Neural cell (in vitro differentiated cells): ENCODE data around the gene ORC2. TPM values are rescaled to one million over a fixed set of nuclear protein-coding genes. Genes with fewer than 3 reads are reported as not detected.

Experiments
- H2AFZ ChIP-seq: fragments of 200-600, 300-800 bp; sonication (generic), shearing (Covaris generic); 2 replicates; pipeline ENCODE4 v1.6.0; 2014; ENCODE audit warnings: low read depth, mild to moderate bottlenecking, antibody characterized with exemption, low read length, moderate library complexity
- H3F3A ChIP-seq: fragments of 200-600 bp; shearing (Covaris generic); 2 replicates; pipeline ENCODE4 v1.6.1; 2016; ENCODE audit warnings: mild to moderate bottlenecking, moderate library complexity, mixed read lengths, antibody characterized with exemption, low read length; ENCODE audit not compliant: insufficient read depth, poor library complexity, severe bottlenecking
- H3K27ac ChIP-seq: fragments of 200-600, 300-800 bp; sonication (generic), shearing (Covaris generic); 2 replicates; pipeline ENCODE4 v1.5.1; 2014; ENCODE audit warnings: mild to moderate bottlenecking, low read length, moderate library complexity
- H3K27me3 ChIP-seq: fragments of 300-800, 200-600 bp; sonication (generic), shearing (Covaris generic); 2 replicates; pipeline ENCODE4 v1.6.0; 2014; ENCODE audit warnings: mild to moderate bottlenecking, low read depth, low read length, moderate library complexity; ENCODE audit not compliant: insufficient read depth
- H3K36me3 ChIP-seq: fragments of 300-800, 200-600 bp; sonication (generic), shearing (Covaris generic); 2 replicates; pipeline ENCODE4 v1.5.1; 2014; ENCODE audit warnings: mild to moderate bottlenecking, antibody characterized with exemption, low read length, moderate library complexity; ENCODE audit not compliant: insufficient read depth
- H3K4me2 ChIP-seq: fragments of 300-800, 200-600 bp; sonication (generic), shearing (Covaris generic); 2 replicates; pipeline ENCODE4 v1.6.0; 2014; ENCODE audit warnings: mild to moderate bottlenecking, low read length
- H3K4me3 ChIP-seq: fragments of 300-800, 200-600 bp; sonication (generic), shearing (Covaris generic); 2 replicates; pipeline ENCODE4 v1.5.1; 2014; ENCODE audit warnings: mild to moderate bottlenecking, low read length, moderate library complexity
- H3K79me2 ChIP-seq: fragments of 200-600 bp; shearing (Covaris generic); replicated peaks from 2 replicates; pipeline ENCODE4 v1.6.0; 2014; ENCODE audit warnings: mild to moderate bottlenecking, low read length, moderate library complexity; ENCODE audit not compliant: insufficient read depth
- H3K9ac ChIP-seq: fragments of 300-800, 200-600 bp; sonication (generic), shearing (Covaris generic); 2 replicates; pipeline ENCODE4 v1.6.1; 2016; ENCODE audit warnings: mild to moderate bottlenecking, low read length, mixed read lengths
- H3K9me2 ChIP-seq: fragments of 200-600 bp; shearing (Covaris generic); 2 replicates; pipeline ENCODE4 v1.6.1; 2016; ENCODE audit warnings: mild to moderate bottlenecking, low read length, mixed read lengths; ENCODE audit not compliant: insufficient read depth
- H3K9me3 ChIP-seq: fragments of 200-600, 300-800 bp; sonication (generic), shearing (Covaris generic); 2 replicates; pipeline ENCODE4 v1.6.1; 2016; ENCODE audit warnings: mild to moderate bottlenecking, mixed run types, low read length, moderate library complexity, mixed read lengths
- H4K20me1 ChIP-seq: fragments of 200-600 bp; shearing (Covaris generic); 2 replicates; pipeline ENCODE4 v1.6.1; 2016; ENCODE audit warnings: mild to moderate bottlenecking, mixed run types; ENCODE audit not compliant: insufficient read depth
- CTCF ChIP-seq: fragments of 450-650 bp; IDR thresholded peaks from 2 replicates; pipeline ENCODE4 v1.5.1; 2014; ENCODE audit warnings: antibody characterized with exemption, mild to moderate bottlenecking, moderate library complexity; ENCODE audit not compliant: poor library complexity, severe bottlenecking
- EP300 ChIP-seq: fragments of 450-650 bp; conservative IDR thresholded peaks from 2 replicates; pipeline ENCODE4 v1.6.1; 2014; ENCODE audit warnings: antibody characterized with exemption, mild to moderate bottlenecking, moderate library complexity; ENCODE audit not compliant: poor library complexity, severe bottlenecking
- EZH2 ChIP-seq: fragments of 200-600, 300-800 bp; shearing (Covaris generic), sonication (generic); IDR thresholded peaks from 2 replicates; pipeline ENCODE4 v1.6.1; 2014; ENCODE audit warnings: antibody characterized with exemption, low read length, borderline replicate concordance, mild to moderate bottlenecking; ENCODE audit not compliant: insufficient read depth, poor library complexity, severe bottlenecking
- MXI1 ChIP-seq: fragments of 450-650 bp; conservative IDR thresholded peaks from 2 replicates; pipeline ENCODE4 v1.6.1; 2014; ENCODE audit warnings: antibody characterized with exemption, mild to moderate bottlenecking; ENCODE audit not compliant: poor library complexity, severe bottlenecking
- POLR2AphosphoS5 ChIP-seq: IDR thresholded peaks from 2 replicates; pipeline ENCODE4 v1.6.1; 2012
- RAD21 ChIP-seq: fragments of 450-650 bp; conservative IDR thresholded peaks from 2 replicates; pipeline ENCODE4 v1.6.1; 2014; ENCODE audit warnings: antibody characterized with exemption, mild to moderate bottlenecking, moderate library complexity
- REST ChIP-seq: IDR thresholded peaks from 2 replicates; pipeline ENCODE4 v1.6.1; 2012; ENCODE audit warnings: borderline replicate concordance
- SMC3 ChIP-seq: fragments of 450-650 bp; conservative IDR thresholded peaks from 2 replicates; pipeline ENCODE4 v1.6.1; 2014; ENCODE audit warnings: antibody characterized with exemption, mild to moderate bottlenecking, moderate library complexity; ENCODE audit not compliant: poor library complexity
- TAF1 ChIP-seq: IDR thresholded peaks from 2 replicates; pipeline ENCODE4 v1.6.1; 2012; ENCODE audit warnings: low read depth
- polyA plus RNA-seq: library from polyadenylated mRNA; depleted of rRNA; stranded (reverse); fragments of >200 nt; gene quantifications from 2 replicates; pipeline ENCODE4 v1.2.3, GENCODE V29; 2014

The ORC2 gene
- polyA plus RNA-seq, 1 donor from 2014 or later = 17.2 TPM

- no peaks in the 10 kb centered on the region for H3K9me2 ChIP-seq
- no peaks in the 10 kb centered on the region for H3K9me3 ChIP-seq
- no peak overlapping the region for H3K9ac ChIP-seq
- no peaks in the 10 kb centered on the region for H3K27me3 ChIP-seq
- H3F3A ChIP-seq = no peaks in the 10 kb centered on the region
- TF ChIP-seq TAF1 = no peak
- no peak for TF ChIP-seq POLR2AphosphoS5
- TF ChIP-seq CTCF = no peak
- TF ChIP-seq SMC3 = no peak
- TF ChIP-seq EP300 = no peak
- no peak for TF ChIP-seq REST
- no peak for TF ChIP-seq EZH2
- no peak for TF ChIP-seq RAD21
- no peak overlapping the region for H3K4me3 ChIP-seq
- H3K4me2 ChIP-seq = no peak overlapping the region
- H2AFZ ChIP-seq = no peak overlapping the region
- H4K20me1 ChIP-seq = no peaks in the 10 kb centered on the region
- peaks cover 3% of the 10 kb centered on the region for H3K36me3 ChIP-seq
- no peak overlapping the region for H3K27ac ChIP-seq
- no peaks in the 10 kb centered on the region for H3K79me2 ChIP-seq
These were observed 41.0 kb downstream of the ORC2 start for GRCh38 chr2:200922439-200922838.

- H3K36me3 ChIP-seq = no peaks in the 10 kb centered on the region
- H3K4me3 ChIP-seq = no peak overlapping the region
- no peaks in the 10 kb centered on the region for H3K27me3 ChIP-seq
- TF ChIP-seq SMC3 (no peak), REST (no peak), EZH2 (no peak), RAD21 (no peak), TAF1 (no peak), CTCF (no peak), EP300 (no peak), MXI1 (no peak), POLR2AphosphoS5 (no peak)
- H2AFZ ChIP-seq = no peak overlapping the region
- no peaks in the 10 kb centered on the region for H3K9me3 ChIP-seq
- no peaks in the 10 kb centered on the region for H3K9me2 ChIP-seq
- H3F3A ChIP-seq = no peaks in the 10 kb centered on the region
- H3K4me2 ChIP-seq = no peak overlapping the region
- H4K20me1 ChIP-seq = no peaks in the 10 kb centered on the region
- H3K27ac ChIP-seq = no peak overlapping the region
- H3K9ac ChIP-seq = no peak overlapping the region
- no peaks in the 10 kb centered on the region for H3K79me2 ChIP-seq
These were observed 49.8 kb downstream of the ORC2 start for GRCh38 chr2:200913654-200914053.
